Activated B cell treated with CpG ODN at 0.5 μM for 24 hours (primary cell): ENCODE data around the gene ANKIB1. TPM values are rescaled to one million over a fixed set of nuclear protein-coding genes. Genes with fewer than 3 reads are reported as not detected.

Source experiments
- ATAC-seq: fragments of 200-7000 bp; cut with Tn5 transposase; one replicate; pipeline ENCODE4 v1.10.0; 2021; ENCODE audit warnings: low read depth, mild to moderate bottlenecking, moderate library complexity
- CTCF ChIA-PET: fragments of 350-600 bp; sonication (Branson Sonifier 250); formaldehyde crosslinking; loops from one replicate; lab custom pipeline; 2021; ENCODE audit warnings: antibody characterized with exemption; lab: Charles Lee
- POLR2A ChIA-PET: fragments of 350-600 bp; sonication (Branson Sonifier 250); formaldehyde crosslinking; loops from one replicate; lab custom pipeline; 2021; ENCODE audit warnings: antibody characterized with exemption; lab: Charles Lee
- DNase-seq: peaks from one replicate; pipeline ENCODE4 v3.0.0; 2022
- H3K27ac Mint-ChIP-seq: one replicate; pipeline ENCODE4 v1.8.0; 2020; ENCODE audit warnings: mixed read lengths
- H3K27me3 Mint-ChIP-seq: one replicate; pipeline ENCODE4 v1.8.0; 2021; ENCODE audit warnings: mixed read lengths
- H3K36me3 Mint-ChIP-seq: one replicate; pipeline ENCODE4 v1.8.0; 2021; ENCODE audit warnings: low read depth, mixed read lengths
- H3K4me1 Mint-ChIP-seq: one replicate; pipeline ENCODE4 v1.8.0; 2021; ENCODE audit warnings: mixed read lengths
- H3K4me3 Mint-ChIP-seq: one replicate; pipeline ENCODE4 v1.8.0; 2020; ENCODE audit warnings: mild to moderate bottlenecking, mixed read lengths
- H3K9me3 Mint-ChIP-seq: one replicate; pipeline ENCODE4 v1.8.0; 2020; ENCODE audit warnings: mixed read lengths
- CTCF ChIP-seq: fragments of 200-600 bp; IDR thresholded peaks from one replicate; pipeline ENCODE4 v1.8.0; 2022; ENCODE audit warnings: antibody characterized with exemption, mild to moderate bottlenecking
- intact Hi-C: fragments of 100-400 bp; cut with micrococcal nuclease; formaldehyde crosslinking; loops from one replicate; pipeline ENCODE4 v1.15.1; 2024
- total RNA-seq: library from RNA; stranded (reverse); gene quantifications from 2 replicates; pipeline ENCODE4 v1.2.3, GENCODE V29; 2022

The ANKIB1 gene
- total RNA-seq, 1 donor from 2014 or later = 50.6 TPM

GRCh38 chr7:92297736-92298135, 52.0 kb downstream of the ANKIB1 start:
- DNase-seq (no peak), ATAC-seq (no peak)
- Mint-ChIP-seq H3K36me3 (peaks cover 41% of the 10 kb centered on the region), H3K9me3 (no peaks in the 10 kb centered on the region), H3K27me3 (no peaks in the 10 kb centered on the region), H3K4me3 (no peak overlapping the region), H3K27ac (no peak overlapping the region), H3K4me1 (peaks cover 11% of the 10 kb centered on the region)
- intact Hi-C loops = no loop called here
- CTCF ChIA-PET = no interaction called here
- no peak for TF ChIP-seq CTCF
- POLR2A ChIA-PET = no interaction called here

- POLR2A ChIA-PET = no interaction called here
- H3K9me3 Mint-ChIP-seq = no peaks in the 10 kb centered on the region
- H3K27me3 Mint-ChIP-seq = no peaks in the 10 kb centered on the region
- ATAC-seq (no peak), DNase-seq (no peak)
- TF ChIP-seq CTCF = no peak
- peaks cover 43% of the 10 kb centered on the region for H3K36me3 Mint-ChIP-seq
- no peaks in the 10 kb centered on the region for H3K4me1 Mint-ChIP-seq
- no peak overlapping the region for H3K4me3 Mint-ChIP-seq
- intact Hi-C loops = no loop called here
- no peak overlapping the region for H3K27ac Mint-ChIP-seq
- CTCF ChIA-PET = no interaction called here
Measured at GRCh38 chr7:92303761-92304160, 58.0 kb downstream of the ANKIB1 start.

- TF ChIP-seq CTCF = no peak
- Mint-ChIP-seq H3K4me1 (no peaks in the 10 kb centered on the region), H3K27me3 (no peaks in the 10 kb centered on the region), H3K4me3 (no peak overlapping the region), H3K36me3 (peaks cover 42% of the 10 kb centered on the region), H3K9me3 (no peaks in the 10 kb centered on the region), H3K27ac (no peak overlapping the region)
- ChIA-PET POLR2A (no interaction called here), CTCF (no interaction called here)
- ATAC-seq (no peak), DNase-seq (no peak)
- intact Hi-C loops = no loop called here
Measured at GRCh38 chr7:92304406-92304893, 58.7 kb downstream of the ANKIB1 start.

GRCh38 chr7:92306153-92306552, 60.4 kb downstream of the ANKIB1 start:
- H3K27ac Mint-ChIP-seq = no peak overlapping the region
- TF ChIP-seq CTCF = no peak
- no peak for DNase-seq
- POLR2A ChIA-PET = no interaction called here
- H3K36me3 Mint-ChIP-seq = peaks cover 32% of the 10 kb centered on the region
- CTCF ChIA-PET = no interaction called here
- no peaks in the 10 kb centered on the region for H3K4me1 Mint-ChIP-seq
- intact Hi-C loops = no loop called here
- H3K4me3 Mint-ChIP-seq = no peak overlapping the region
- H3K9me3 Mint-ChIP-seq = no peaks in the 10 kb centered on the region
- no peaks in the 10 kb centered on the region for H3K27me3 Mint-ChIP-seq
- no peak for ATAC-seq

- H3K9me3 Mint-ChIP-seq = no peaks in the 10 kb centered on the region
- ChIA-PET CTCF (no interaction called here), POLR2A (interaction anchor here (0.5 kb wide), 1 partner anchor 373 kb away, joined by 3 read pairs; no protein-coding TSS in a partner anchor)
- no peaks in the 10 kb centered on the region for H3K4me1 Mint-ChIP-seq
- peaks cover 19% of the 10 kb centered on the region for H3K36me3 Mint-ChIP-seq
- DNase-seq (no peak), ATAC-seq (no peak)
- H3K27me3 Mint-ChIP-seq = no peaks in the 10 kb centered on the region
- intact Hi-C loops = no loop called here
- no peak overlapping the region for H3K4me3 Mint-ChIP-seq
- no peak for TF ChIP-seq CTCF
- no peak overlapping the region for H3K27ac Mint-ChIP-seq
Measured at GRCh38 chr7:92313055-92313454, 67.3 kb downstream of the ANKIB1 start.
